ENCODE measurements around the gene PANX2.
"Not testable (repeated sequence)": the region's sequence is repeated elsewhere in the genome, so short reads cannot be mapped to it uniquely, and the experiment has no call there.

Gene PANX2

GRCh38 chr22:50170453-50171318 is at the start of gene PANX2:
Gene PANX2, plus strand, starts transcription at chr22:50170731. Its CDS starts 0 bp downstream, at chr22:50170731.
- no peak for DNase-seq (ENCODE audit: low spot score)

GRCh38 chr22:50121202-50121740 is 49.3 kb upstream of the PANX2 start:
- DNase-seq (ENCODE audit: low spot score): no peak

- no peak for DNase-seq (ENCODE audit: low spot score)
Observed at GRCh38 chr22:50123119-50123518, 47.4 kb upstream of the PANX2 start.

- no peak for DNase-seq (ENCODE audit: low spot score)
Observed at GRCh38 chr22:50125029-50125428, 45.5 kb upstream of the PANX2 start.

- no peak for DNase-seq (ENCODE audit: low spot score)
Observed at GRCh38 chr22:50129121-50129736, 41.3 kb upstream of the PANX2 start.

GRCh38 chr22:50131894-50132293 is 38.6 kb upstream of the PANX2 start:
- DNase-seq (ENCODE audit: low spot score): no peak

- DNase-seq (ENCODE audit: low spot score): no peak
Observed at GRCh38 chr22:50134481-50134880, 36.0 kb upstream of the PANX2 start.

GRCh38 chr22:50136581-50137015 is 33.9 kb upstream of the PANX2 start:
- DNase-seq (ENCODE audit: low spot score): no peak

GRCh38 chr22:50137277-50137676 is 33.3 kb upstream of the PANX2 start:
- DNase-seq (ENCODE audit: low spot score): not testable (repeated sequence)

- DNase-seq (ENCODE audit: low spot score): no peak
Observed at GRCh38 chr22:50138041-50138440, 32.5 kb upstream of the PANX2 start.

GRCh38 chr22:50138988-50139387 is 31.5 kb upstream of the PANX2 start:
- DNase-seq (ENCODE audit: low spot score): no peak

GRCh38 chr22:50139843-50140415 is 30.6 kb upstream of the PANX2 start:
- DNase-seq (ENCODE audit: low spot score): peak; percentile 19

GRCh38 chr22:50140615-50141014 is 29.9 kb upstream of the PANX2 start:
- DNase-seq (ENCODE audit: low spot score): no peak

- no peak for DNase-seq (ENCODE audit: low spot score)
Observed at GRCh38 chr22:50141462-50141861, 29.1 kb upstream of the PANX2 start.

GRCh38 chr22:50141891-50142363 is 28.6 kb upstream of the PANX2 start:
- DNase-seq (ENCODE audit: low spot score): no peak

- DNase-seq (ENCODE audit: low spot score): no peak
Observed at GRCh38 chr22:50143096-50143495, 27.4 kb upstream of the PANX2 start.

- no peak for DNase-seq (ENCODE audit: low spot score)
Observed at GRCh38 chr22:50144005-50144614, 26.4 kb upstream of the PANX2 start.

GRCh38 chr22:50145721-50146438 is 24.7 kb upstream of the PANX2 start:
- DNase-seq (ENCODE audit: low spot score): no peak

GRCh38 chr22:50146439-50147238 is 23.9 kb upstream of the PANX2 start:
- DNase-seq (ENCODE audit: low spot score): peak; percentile 92
